Activated T-helper 2 cell treated with anti-CD3 and anti-CD28 coated beads, Interferon-gamma antibody, Interleukin-2, Interleukin-4, amounts not matched to agents 10 μg/mL and 5 μg/mL and 100 μg/mL, durations not matched to agents 14 hours and 24 hours and 36 hours (primary cell): ENCODE data around the gene HSPA12B. TPM values are rescaled to one million over a fixed set of nuclear protein-coding genes. Genes with fewer than 3 reads are reported as not detected.

Experiments used
- DNase-seq: peaks from one replicate; pipeline ENCODE4 v3.0.0; 2021; ENCODE audit warnings: low spot score
- H3K27ac Mint-ChIP-seq: one replicate; pipeline ENCODE4 v1.8.0; 2021; ENCODE audit warnings: mixed read lengths
- H3K27me3 Mint-ChIP-seq: one replicate; pipeline ENCODE4 v1.8.0; 2021; ENCODE audit warnings: low read depth, mixed read lengths
- H3K36me3 Mint-ChIP-seq: one replicate; pipeline ENCODE4 v1.8.0; 2021; ENCODE audit warnings: low read depth, mixed read lengths
- H3K4me1 Mint-ChIP-seq: one replicate; pipeline ENCODE4 v1.8.0; 2021; ENCODE audit warnings: low read depth, mixed read lengths
- H3K4me3 Mint-ChIP-seq: one replicate; pipeline ENCODE4 v1.8.0; 2021; ENCODE audit warnings: low read depth, mild to moderate bottlenecking, moderate library complexity, mixed read lengths
- H3K9me3 Mint-ChIP-seq: one replicate; pipeline ENCODE4 v1.8.0; 2021; ENCODE audit warnings: mixed read lengths
- intact Hi-C: fragments of 100-400 bp; cut with micrococcal nuclease; formaldehyde crosslinking; loops from one replicate; pipeline ENCODE4 v1.15.1; 2023
- total RNA-seq: library from RNA; stranded (reverse); gene quantifications from 2 replicates; pipeline ENCODE4 v1.2.3, GENCODE V29; 2022

Gene HSPA12B
- total RNA-seq, 1 donor from 2014 or later = 0.05 TPM

- no peaks in the 10 kb centered on the region for H3K36me3 Mint-ChIP-seq
- DNase-seq = no peak
- H3K4me3 Mint-ChIP-seq = no peak overlapping the region
- no peaks in the 10 kb centered on the region for H3K9me3 Mint-ChIP-seq
- H3K4me1 Mint-ChIP-seq = peaks cover 11% of the 10 kb centered on the region
- no peak overlapping the region for H3K27ac Mint-ChIP-seq
- intact Hi-C loops = no loop called here
- peaks cover 26% of the 10 kb centered on the region for H3K27me3 Mint-ChIP-seq
Observed at GRCh38 chr20:3775457-3776108, 43.1 kb downstream of the HSPA12B start.

GRCh38 chr20:3777381-3777715, 44.9 kb downstream of the HSPA12B start:
- H3K9me3 Mint-ChIP-seq = no peaks in the 10 kb centered on the region
- peaks cover 26% of the 10 kb centered on the region for H3K27me3 Mint-ChIP-seq
- peak overlapping the region; percentile 72 for H3K4me3 Mint-ChIP-seq
- intact Hi-C loops = loop anchor here (1.0 kb wide), 1 partner anchor 9 kb away; no protein-coding TSS in a partner anchor
- DNase-seq = no peak
- peaks cover 22% of the 10 kb centered on the region for H3K4me1 Mint-ChIP-seq
- no peak overlapping the region for H3K27ac Mint-ChIP-seq
- H3K36me3 Mint-ChIP-seq = no peaks in the 10 kb centered on the region

GRCh38 chr20:3777716-3778629, 45.5 kb downstream of the HSPA12B start:
- H3K36me3 Mint-ChIP-seq = no peaks in the 10 kb centered on the region
- H3K27me3 Mint-ChIP-seq = peaks cover 24% of the 10 kb centered on the region
- DNase-seq = no peak
- H3K9me3 Mint-ChIP-seq = no peaks in the 10 kb centered on the region
- peaks cover 22% of the 10 kb centered on the region for H3K4me1 Mint-ChIP-seq
- peak overlapping the region; percentile 72 for H3K4me3 Mint-ChIP-seq
- intact Hi-C loops = loop anchor here (1.0 kb wide), 1 partner anchor 10 kb away; no protein-coding TSS in a partner anchor
- no peak overlapping the region for H3K27ac Mint-ChIP-seq

GRCh38 chr20:3778976-3779375, 46.5 kb downstream of the HSPA12B start:
- Mint-ChIP-seq H3K27ac (no peak overlapping the region), H3K9me3 (no peaks in the 10 kb centered on the region), H3K4me3 (no peak overlapping the region), H3K36me3 (peaks cover 7% of the 10 kb centered on the region), H3K27me3 (peaks cover 23% of the 10 kb centered on the region), H3K4me1 (peaks cover 27% of the 10 kb centered on the region)
- intact Hi-C loops = no loop called here
- DNase-seq = no peak

GRCh38 chr20:3781153-3781910, 48.8 kb downstream of the HSPA12B start, which contains the start of gene SPEF1:
TSS of gene SPEF1 (minus strand) at chr20:3781448. CDS start at chr20:3781287, 161 bp downstream.
- DNase-seq = no peak
- Mint-ChIP-seq H3K4me1 (peaks cover 36% of the 10 kb centered on the region), H3K36me3 (peaks cover 16% of the 10 kb centered on the region), H3K4me3 (peak within 1 kb of the TSS; percentile 34), H3K9me3 (no peaks in the 10 kb centered on the region), H3K27ac (no peak within 1 kb of the TSS), H3K27me3 (peaks cover 23% of the 10 kb centered on the region)
- intact Hi-C loops = no loop called here

- DNase-seq = no peak
- H3K4me3 Mint-ChIP-seq = no peak overlapping the region
- intact Hi-C loops = no loop called here
- H3K27ac Mint-ChIP-seq = no peak overlapping the region
- H3K4me1 Mint-ChIP-seq = peaks cover 36% of the 10 kb centered on the region
- H3K9me3 Mint-ChIP-seq = no peaks in the 10 kb centered on the region
- H3K36me3 Mint-ChIP-seq = peaks cover 16% of the 10 kb centered on the region
- peaks cover 18% of the 10 kb centered on the region for H3K27me3 Mint-ChIP-seq
Observed at GRCh38 chr20:3782597-3782996, 50.1 kb downstream of the HSPA12B start.

GRCh38 chr20:3783068-3783489, 50.6 kb downstream of the HSPA12B start:
- Mint-ChIP-seq H3K27ac (no peak overlapping the region), H3K36me3 (peaks cover 16% of the 10 kb centered on the region), H3K4me3 (peak overlapping the region; percentile 9), H3K4me1 (peaks cover 38% of the 10 kb centered on the region), H3K27me3 (peaks cover 18% of the 10 kb centered on the region), H3K9me3 (no peaks in the 10 kb centered on the region)
- intact Hi-C loops = no loop called here
- DNase-seq = no peak

GRCh38 chr20:3783511-3784195, 51.2 kb downstream of the HSPA12B start:
- no peaks in the 10 kb centered on the region for H3K9me3 Mint-ChIP-seq
- peaks cover 16% of the 10 kb centered on the region for H3K27me3 Mint-ChIP-seq
- H3K36me3 Mint-ChIP-seq = peaks cover 16% of the 10 kb centered on the region
- peak overlapping the region; percentile 9 for H3K4me3 Mint-ChIP-seq
- no peak for DNase-seq
- H3K27ac Mint-ChIP-seq = no peak overlapping the region
- intact Hi-C loops = no loop called here
- peaks cover 40% of the 10 kb centered on the region for H3K4me1 Mint-ChIP-seq

- DNase-seq = no peak
- H3K9me3 Mint-ChIP-seq = no peaks in the 10 kb centered on the region
- intact Hi-C loops = no loop called here
- peaks cover 10% of the 10 kb centered on the region for H3K27me3 Mint-ChIP-seq
- peaks cover 45% of the 10 kb centered on the region for H3K4me1 Mint-ChIP-seq
- no peak overlapping the region for H3K27ac Mint-ChIP-seq
- peak overlapping the region; percentile 60 for H3K4me3 Mint-ChIP-seq
- H3K36me3 Mint-ChIP-seq = peaks cover 16% of the 10 kb centered on the region
Observed at GRCh38 chr20:3784216-3784853, 51.9 kb downstream of the HSPA12B start.

- H3K27ac Mint-ChIP-seq = no peak overlapping the region
- H3K27me3 Mint-ChIP-seq = peaks cover 5% of the 10 kb centered on the region
- DNase-seq = no peak
- H3K4me1 Mint-ChIP-seq = peaks cover 45% of the 10 kb centered on the region
- intact Hi-C loops = no loop called here
- no peaks in the 10 kb centered on the region for H3K9me3 Mint-ChIP-seq
- peaks cover 16% of the 10 kb centered on the region for H3K36me3 Mint-ChIP-seq
- H3K4me3 Mint-ChIP-seq = peak overlapping the region; percentile 60
Observed at GRCh38 chr20:3784863-3785239, 52.4 kb downstream of the HSPA12B start.

- Mint-ChIP-seq H3K27ac (no peak overlapping the region), H3K4me1 (peaks cover 43% of the 10 kb centered on the region), H3K4me3 (peak overlapping the region; percentile 38), H3K36me3 (peaks cover 16% of the 10 kb centered on the region), H3K27me3 (peaks cover 2% of the 10 kb centered on the region), H3K9me3 (no peaks in the 10 kb centered on the region)
- intact Hi-C loops = loop anchor here (1.0 to 2.0 kb wide), 5 partner anchors 11 to 69 kb away; partner anchors contain the start of genes AP5S1, CDC25B and MAVS
- DNase-seq = no peak
Observed at GRCh38 chr20:3785240-3786125, 53.0 kb downstream of the HSPA12B start.
